Retina (tissue), 1 donor: ENCODE measurements around the gene STING1.

Experiments
- DNase-seq: peaks from one replicate; pipeline ENCODE4 v3.0.0-alpha.2; 2016

STING1 gene

GRCh38 chr5:139439013-139439903 is 43.3 kb downstream of the STING1 start, which contains the start of gene DNAJC18:
Gene DNAJC18 (minus strand): TSS chr5:139439525. CDS start chr5:139439445, 80 bp downstream.
- peak; percentile 98 for DNase-seq

GRCh38 chr5:139438707-139439012 is 43.9 kb downstream of the STING1 start:
- peak; percentile 47 for DNase-seq

GRCh38 chr5:139435676-139436075 is 46.9 kb downstream of the STING1 start:
- no peak for DNase-seq

GRCh38 chr5:139431706-139432105 is 50.9 kb downstream of the STING1 start:
- DNase-seq = no peak

- no peak for DNase-seq
Observed at GRCh38 chr5:139430015-139430414, 52.5 kb downstream of the STING1 start.

GRCh38 chr5:139426203-139426885 is 56.2 kb downstream of the STING1 start:
- DNase-seq = no peak
